Neural cell (in vitro differentiated cells): ENCODE measurements around the gene TMEM30B. TPM values are rescaled to one million over a fixed set of nuclear protein-coding genes. Genes with fewer than 3 reads are reported as not detected.

ENCODE experiments used
- H2AFZ ChIP-seq: fragments of 200-600, 300-800 bp; sonication (generic), shearing (Covaris generic); 2 replicates; pipeline ENCODE4 v1.6.0; 2014; ENCODE audit warnings: low read depth, mild to moderate bottlenecking, antibody characterized with exemption, low read length, moderate library complexity
- H3F3A ChIP-seq: fragments of 200-600 bp; shearing (Covaris generic); 2 replicates; pipeline ENCODE4 v1.6.1; 2016; ENCODE audit warnings: mild to moderate bottlenecking, moderate library complexity, mixed read lengths, antibody characterized with exemption, low read length; ENCODE audit not compliant: insufficient read depth, poor library complexity, severe bottlenecking
- H3K27ac ChIP-seq: fragments of 200-600, 300-800 bp; sonication (generic), shearing (Covaris generic); 2 replicates; pipeline ENCODE4 v1.5.1; 2014; ENCODE audit warnings: mild to moderate bottlenecking, low read length, moderate library complexity
- H3K27me3 ChIP-seq: fragments of 300-800, 200-600 bp; sonication (generic), shearing (Covaris generic); 2 replicates; pipeline ENCODE4 v1.6.0; 2014; ENCODE audit warnings: mild to moderate bottlenecking, low read depth, low read length, moderate library complexity; ENCODE audit not compliant: insufficient read depth
- H3K36me3 ChIP-seq: fragments of 300-800, 200-600 bp; sonication (generic), shearing (Covaris generic); 2 replicates; pipeline ENCODE4 v1.5.1; 2014; ENCODE audit warnings: mild to moderate bottlenecking, antibody characterized with exemption, low read length, moderate library complexity; ENCODE audit not compliant: insufficient read depth
- H3K4me2 ChIP-seq: fragments of 300-800, 200-600 bp; sonication (generic), shearing (Covaris generic); 2 replicates; pipeline ENCODE4 v1.6.0; 2014; ENCODE audit warnings: mild to moderate bottlenecking, low read length
- H3K4me3 ChIP-seq: fragments of 300-800, 200-600 bp; sonication (generic), shearing (Covaris generic); 2 replicates; pipeline ENCODE4 v1.5.1; 2014; ENCODE audit warnings: mild to moderate bottlenecking, low read length, moderate library complexity
- H3K79me2 ChIP-seq: fragments of 200-600 bp; shearing (Covaris generic); replicated peaks from 2 replicates; pipeline ENCODE4 v1.6.0; 2014; ENCODE audit warnings: mild to moderate bottlenecking, low read length, moderate library complexity; ENCODE audit not compliant: insufficient read depth
- H3K9ac ChIP-seq: fragments of 300-800, 200-600 bp; sonication (generic), shearing (Covaris generic); 2 replicates; pipeline ENCODE4 v1.6.1; 2016; ENCODE audit warnings: mild to moderate bottlenecking, low read length, mixed read lengths
- H3K9me2 ChIP-seq: fragments of 200-600 bp; shearing (Covaris generic); 2 replicates; pipeline ENCODE4 v1.6.1; 2016; ENCODE audit warnings: mild to moderate bottlenecking, low read length, mixed read lengths; ENCODE audit not compliant: insufficient read depth
- H3K9me3 ChIP-seq: fragments of 200-600, 300-800 bp; sonication (generic), shearing (Covaris generic); 2 replicates; pipeline ENCODE4 v1.6.1; 2016; ENCODE audit warnings: mild to moderate bottlenecking, mixed run types, low read length, moderate library complexity, mixed read lengths
- H4K20me1 ChIP-seq: fragments of 200-600 bp; shearing (Covaris generic); 2 replicates; pipeline ENCODE4 v1.6.1; 2016; ENCODE audit warnings: mild to moderate bottlenecking, mixed run types; ENCODE audit not compliant: insufficient read depth
- EP300 ChIP-seq: fragments of 450-650 bp; conservative IDR thresholded peaks from 2 replicates; pipeline ENCODE4 v1.6.1; 2014; ENCODE audit warnings: antibody characterized with exemption, mild to moderate bottlenecking, moderate library complexity; ENCODE audit not compliant: poor library complexity, severe bottlenecking
- EZH2 ChIP-seq: fragments of 200-600, 300-800 bp; shearing (Covaris generic), sonication (generic); IDR thresholded peaks from 2 replicates; pipeline ENCODE4 v1.6.1; 2014; ENCODE audit warnings: antibody characterized with exemption, low read length, borderline replicate concordance, mild to moderate bottlenecking; ENCODE audit not compliant: insufficient read depth, poor library complexity, severe bottlenecking
- MXI1 ChIP-seq: fragments of 450-650 bp; conservative IDR thresholded peaks from 2 replicates; pipeline ENCODE4 v1.6.1; 2014; ENCODE audit warnings: antibody characterized with exemption, mild to moderate bottlenecking; ENCODE audit not compliant: poor library complexity, severe bottlenecking
- POLR2AphosphoS5 ChIP-seq: IDR thresholded peaks from 2 replicates; pipeline ENCODE4 v1.6.1; 2012
- RAD21 ChIP-seq: fragments of 450-650 bp; conservative IDR thresholded peaks from 2 replicates; pipeline ENCODE4 v1.6.1; 2014; ENCODE audit warnings: antibody characterized with exemption, mild to moderate bottlenecking, moderate library complexity
- SMC3 ChIP-seq: fragments of 450-650 bp; conservative IDR thresholded peaks from 2 replicates; pipeline ENCODE4 v1.6.1; 2014; ENCODE audit warnings: antibody characterized with exemption, mild to moderate bottlenecking, moderate library complexity; ENCODE audit not compliant: poor library complexity
- TAF1 ChIP-seq: IDR thresholded peaks from 2 replicates; pipeline ENCODE4 v1.6.1; 2012; ENCODE audit warnings: low read depth
- polyA plus RNA-seq: library from polyadenylated mRNA; depleted of rRNA; stranded (reverse); fragments of >200 nt; gene quantifications from 2 replicates; pipeline ENCODE4 v1.2.3, GENCODE V29; 2014
- TF ChIP-seq, protein P1 (sequence below): fragments of 450-650 bp; IDR thresholded peaks from 2 replicates; pipeline ENCODE4 v1.5.1; 2014; ENCODE audit warnings: antibody characterized with exemption, mild to moderate bottlenecking, moderate library complexity; ENCODE audit not compliant: poor library complexity, severe bottlenecking
- TF ChIP-seq, protein P2 (sequence below): IDR thresholded peaks from 2 replicates; pipeline ENCODE4 v1.6.1; 2012; ENCODE audit warnings: borderline replicate concordance

Gene TMEM30B
- polyA plus RNA-seq, 1 donor from 2014 or later, result 0.28 TPM

DNA sequence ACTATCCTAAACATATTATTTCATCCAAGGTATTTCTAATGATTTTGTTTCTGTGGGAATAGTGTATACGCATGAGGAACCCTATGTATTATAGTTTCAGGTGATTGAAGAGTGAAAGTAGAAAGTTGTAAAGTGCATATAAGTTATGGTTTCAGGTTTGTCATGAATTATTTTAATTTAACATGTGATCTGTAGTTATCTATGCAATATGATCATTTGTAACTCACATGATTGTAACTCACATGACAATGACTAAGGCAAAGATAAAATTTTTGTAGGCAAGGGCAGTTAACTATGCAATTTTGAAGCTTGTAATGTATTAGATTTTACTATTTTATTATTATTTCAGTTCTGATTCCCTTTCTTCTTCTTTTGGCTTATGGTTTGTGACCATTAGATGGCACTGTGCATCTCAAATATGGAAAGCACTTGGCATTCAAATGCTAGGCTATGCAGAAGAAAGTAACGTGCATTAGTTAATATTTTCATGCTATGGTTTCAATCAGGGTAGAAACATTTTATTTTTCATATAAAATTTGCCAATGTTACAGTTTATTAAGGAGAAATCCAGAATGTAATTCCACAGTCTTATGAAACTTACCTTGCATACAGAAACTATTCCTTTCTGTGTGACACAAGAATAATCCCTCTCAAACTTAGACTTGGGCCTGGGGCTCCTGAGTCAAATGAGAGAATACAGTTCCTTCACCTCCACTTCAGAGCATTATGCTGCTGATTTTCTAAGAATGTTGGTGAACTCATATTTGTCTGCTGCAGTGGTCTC, 15.8 kb upstream of the TMEM30B start:
- Histone ChIP-seq H3K79me2 (no peaks in the 10 kb centered on the region), H3K27ac (no peak overlapping the region), H3K4me2 (no peak overlapping the region), H3K9me2 (no peaks in the 10 kb centered on the region), H3K36me3 (no peaks in the 10 kb centered on the region), H2AFZ (no peak overlapping the region), H4K20me1 (no peaks in the 10 kb centered on the region), H3F3A (no peaks in the 10 kb centered on the region), H3K27me3 (no peaks in the 10 kb centered on the region), H3K9me3 (no peaks in the 10 kb centered on the region), H3K9ac (no peak overlapping the region), H3K4me3 (no peak overlapping the region)
- TF ChIP-seq, protein P1, sequence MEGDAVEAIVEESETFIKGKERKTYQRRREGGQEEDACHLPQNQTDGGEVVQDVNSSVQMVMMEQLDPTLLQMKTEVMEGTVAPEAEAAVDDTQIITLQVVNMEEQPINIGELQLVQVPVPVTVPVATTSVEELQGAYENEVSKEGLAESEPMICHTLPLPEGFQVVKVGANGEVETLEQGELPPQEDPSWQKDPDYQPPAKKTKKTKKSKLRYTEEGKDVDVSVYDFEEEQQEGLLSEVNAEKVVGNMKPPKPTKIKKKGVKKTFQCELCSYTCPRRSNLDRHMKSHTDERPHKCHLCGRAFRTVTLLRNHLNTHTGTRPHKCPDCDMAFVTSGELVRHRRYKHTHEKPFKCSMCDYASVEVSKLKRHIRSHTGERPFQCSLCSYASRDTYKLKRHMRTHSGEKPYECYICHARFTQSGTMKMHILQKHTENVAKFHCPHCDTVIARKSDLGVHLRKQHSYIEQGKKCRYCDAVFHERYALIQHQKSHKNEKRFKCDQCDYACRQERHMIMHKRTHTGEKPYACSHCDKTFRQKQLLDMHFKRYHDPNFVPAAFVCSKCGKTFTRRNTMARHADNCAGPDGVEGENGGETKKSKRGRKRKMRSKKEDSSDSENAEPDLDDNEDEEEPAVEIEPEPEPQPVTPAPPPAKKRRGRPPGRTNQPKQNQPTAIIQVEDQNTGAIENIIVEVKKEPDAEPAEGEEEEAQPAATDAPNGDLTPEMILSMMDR, result peak; percentile 78
- TF ChIP-seq RAD21, result peak; percentile 73
- no peak for TF ChIP-seq POLR2AphosphoS5
- TF ChIP-seq EP300, result no peak
- peak; percentile 73 for TF ChIP-seq SMC3

DNA sequence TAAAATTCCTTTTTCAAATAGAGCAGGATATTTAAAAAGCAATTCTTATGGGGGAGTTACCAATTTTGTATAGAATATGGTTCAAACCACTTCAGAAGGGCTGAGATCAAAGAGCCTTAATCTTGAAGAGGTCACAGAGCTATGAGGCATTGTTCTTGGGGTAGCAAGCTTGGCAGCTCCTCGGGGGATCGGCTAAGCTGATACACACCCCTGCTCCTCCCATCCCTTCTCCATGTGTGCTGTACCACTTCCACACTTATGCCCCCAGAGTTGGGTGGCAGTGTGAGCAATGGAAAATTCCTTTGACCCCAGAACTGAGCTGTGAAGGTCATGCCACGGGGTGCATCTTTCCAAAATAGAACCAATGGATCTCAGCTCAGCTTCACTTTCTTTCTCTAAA, 15.0 kb upstream of the TMEM30B start:
- Histone ChIP-seq H3K9ac (no peak overlapping the region), H3K27ac (no peak overlapping the region), H3K9me3 (no peaks in the 10 kb centered on the region), H2AFZ (no peak overlapping the region), H3K79me2 (no peaks in the 10 kb centered on the region), H4K20me1 (no peaks in the 10 kb centered on the region), H3K4me2 (no peak overlapping the region), H3F3A (no peaks in the 10 kb centered on the region), H3K36me3 (no peaks in the 10 kb centered on the region), H3K27me3 (no peaks in the 10 kb centered on the region), H3K9me2 (no peaks in the 10 kb centered on the region), H3K4me3 (no peak overlapping the region)
- TF ChIP-seq EZH2, result no peak
- TF ChIP-seq TAF1, result no peak
- no peak for TF ChIP-seq SMC3
- TF ChIP-seq POLR2AphosphoS5, result no peak
- no peak for TF ChIP-seq EP300
- TF ChIP-seq, protein P1, result no peak
- TF ChIP-seq RAD21, result no peak
- TF ChIP-seq, protein P2, sequence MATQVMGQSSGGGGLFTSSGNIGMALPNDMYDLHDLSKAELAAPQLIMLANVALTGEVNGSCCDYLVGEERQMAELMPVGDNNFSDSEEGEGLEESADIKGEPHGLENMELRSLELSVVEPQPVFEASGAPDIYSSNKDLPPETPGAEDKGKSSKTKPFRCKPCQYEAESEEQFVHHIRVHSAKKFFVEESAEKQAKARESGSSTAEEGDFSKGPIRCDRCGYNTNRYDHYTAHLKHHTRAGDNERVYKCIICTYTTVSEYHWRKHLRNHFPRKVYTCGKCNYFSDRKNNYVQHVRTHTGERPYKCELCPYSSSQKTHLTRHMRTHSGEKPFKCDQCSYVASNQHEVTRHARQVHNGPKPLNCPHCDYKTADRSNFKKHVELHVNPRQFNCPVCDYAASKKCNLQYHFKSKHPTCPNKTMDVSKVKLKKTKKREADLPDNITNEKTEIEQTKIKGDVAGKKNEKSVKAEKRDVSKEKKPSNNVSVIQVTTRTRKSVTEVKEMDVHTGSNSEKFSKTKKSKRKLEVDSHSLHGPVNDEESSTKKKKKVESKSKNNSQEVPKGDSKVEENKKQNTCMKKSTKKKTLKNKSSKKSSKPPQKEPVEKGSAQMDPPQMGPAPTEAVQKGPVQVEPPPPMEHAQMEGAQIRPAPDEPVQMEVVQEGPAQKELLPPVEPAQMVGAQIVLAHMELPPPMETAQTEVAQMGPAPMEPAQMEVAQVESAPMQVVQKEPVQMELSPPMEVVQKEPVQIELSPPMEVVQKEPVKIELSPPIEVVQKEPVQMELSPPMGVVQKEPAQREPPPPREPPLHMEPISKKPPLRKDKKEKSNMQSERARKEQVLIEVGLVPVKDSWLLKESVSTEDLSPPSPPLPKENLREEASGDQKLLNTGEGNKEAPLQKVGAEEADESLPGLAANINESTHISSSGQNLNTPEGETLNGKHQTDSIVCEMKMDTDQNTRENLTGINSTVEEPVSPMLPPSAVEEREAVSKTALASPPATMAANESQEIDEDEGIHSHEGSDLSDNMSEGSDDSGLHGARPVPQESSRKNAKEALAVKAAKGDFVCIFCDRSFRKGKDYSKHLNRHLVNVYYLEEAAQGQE, result no peak
- TF ChIP-seq MXI1, result no peak
